NCI-H748 (cell line): ENCODE measurements around the gene RGS9BP.
"Not testable (repeated sequence)": the region's sequence is repeated elsewhere in the genome, so short reads cannot be mapped to it uniquely, and the experiment has no call there.

Experiments used
- DNase-seq: peaks from one replicate; lab custom pipeline; 2025; ENCODE audit not compliant: unreplicated experiment; lab: John Stamatoyannopoulos, UW

The RGS9BP gene

GRCh38 chr19:32671883-32672593, 3.6 kb upstream of the RGS9BP start:
- no peak for DNase-seq

DNA sequence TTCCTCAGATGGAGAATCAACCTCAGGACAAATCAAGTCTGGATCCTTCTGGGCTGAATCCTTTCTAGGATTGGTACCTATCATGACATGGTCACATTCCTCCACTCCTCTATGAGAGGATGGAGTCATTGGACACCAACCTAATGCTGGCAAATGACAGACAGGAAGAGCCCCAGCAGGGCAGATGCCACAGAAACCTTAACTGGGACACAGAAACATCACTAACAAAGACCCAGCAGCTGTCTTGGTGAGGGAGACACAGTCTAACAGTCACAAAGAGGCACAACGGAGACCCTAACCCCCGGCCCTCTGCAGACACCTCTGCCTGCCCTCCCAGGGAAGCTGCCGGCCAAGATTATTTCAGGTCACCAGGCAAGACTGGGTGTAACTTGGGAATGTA, 2.8 kb upstream of the RGS9BP start:
- no peak for DNase-seq

- DNase-seq: no peak
Observed at GRCh38 chr19:32673573-32673972, 2.1 kb upstream of the RGS9BP start.

DNA sequence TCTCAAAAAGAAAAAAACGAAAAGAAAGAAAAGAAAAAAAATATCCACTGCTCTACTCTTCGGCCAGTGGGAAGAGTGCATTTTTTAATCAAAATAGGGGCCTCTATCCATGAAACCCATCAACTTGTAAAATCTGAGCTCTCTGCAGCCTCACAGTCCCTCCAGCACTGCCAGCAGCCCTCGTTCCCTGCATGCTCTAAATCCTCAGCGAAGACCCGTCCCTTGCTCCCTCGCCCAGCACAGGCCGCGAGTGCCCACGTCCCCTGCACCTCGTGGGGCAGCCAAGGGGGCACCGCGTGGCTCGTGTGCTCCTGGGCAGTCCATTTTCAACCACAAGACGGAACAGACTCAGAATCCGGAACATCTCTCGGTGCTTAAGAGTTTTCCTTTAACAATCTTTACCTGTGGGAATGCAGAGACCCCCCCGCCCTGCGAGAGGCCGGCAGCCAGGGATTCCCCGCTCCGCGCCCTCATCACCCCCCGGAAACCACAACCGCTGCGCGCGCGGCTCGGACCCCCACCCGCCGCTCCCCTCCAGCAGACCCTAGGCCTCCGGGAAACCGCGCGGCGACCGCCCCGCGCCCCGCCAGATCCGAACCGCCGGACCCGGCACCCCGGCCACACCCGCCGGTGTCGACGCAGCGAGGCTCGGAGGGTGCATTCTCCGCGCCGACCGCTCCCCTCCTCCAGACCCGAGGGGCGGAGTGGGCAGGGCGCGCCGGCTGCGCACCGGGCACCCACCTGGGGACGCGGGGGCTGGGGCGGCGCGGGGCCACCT, 1.3 kb upstream of the RGS9BP start:
- peak; percentile 49 for DNase-seq

DNA sequence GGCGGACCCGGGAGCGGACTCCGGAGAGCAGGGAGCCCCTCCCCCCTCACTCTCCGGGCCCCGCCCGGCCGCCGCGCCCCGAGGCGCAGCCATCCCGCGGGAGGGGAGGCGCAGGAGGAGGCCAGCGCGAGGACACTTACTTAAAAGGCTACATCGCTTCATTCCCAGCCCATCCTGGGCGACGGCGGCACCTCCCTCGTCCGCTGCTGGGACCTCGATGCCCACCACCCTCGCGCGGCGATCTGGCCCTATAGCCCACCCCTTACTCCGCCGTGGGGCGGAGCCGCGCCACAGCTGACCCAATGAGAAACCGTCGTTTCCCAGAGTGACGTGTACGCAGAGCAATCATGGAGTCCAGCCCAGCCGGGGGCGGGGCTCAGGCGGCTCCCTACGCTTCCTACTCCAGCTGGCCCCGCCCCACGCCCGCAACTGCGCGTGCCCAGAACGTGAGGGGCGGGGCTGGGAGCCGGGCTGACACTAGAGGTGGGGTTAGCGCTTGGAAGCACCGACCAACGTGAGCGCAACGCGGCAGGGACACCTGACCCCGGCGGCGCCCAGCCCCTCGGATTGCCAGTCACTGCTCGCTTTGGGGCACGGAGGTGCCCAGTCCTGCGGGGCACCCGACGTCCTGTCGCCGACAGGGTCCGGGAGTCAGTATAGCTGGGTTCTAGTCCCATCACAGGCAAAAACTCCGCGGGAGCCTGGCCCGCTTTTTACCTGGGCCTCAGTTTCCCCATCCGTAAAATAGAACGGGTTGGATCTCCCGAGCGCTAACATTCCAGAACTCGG, 523 bp upstream of the RGS9BP start, which contains the start of gene ANKRD27:
Gene ANKRD27 (minus strand): TSS at position 250 of the 789 bp plus-strand sequence. CDS start 16,165 bp downstream, outside the sequence.
- DNase-seq: peak; percentile 99

DNA sequence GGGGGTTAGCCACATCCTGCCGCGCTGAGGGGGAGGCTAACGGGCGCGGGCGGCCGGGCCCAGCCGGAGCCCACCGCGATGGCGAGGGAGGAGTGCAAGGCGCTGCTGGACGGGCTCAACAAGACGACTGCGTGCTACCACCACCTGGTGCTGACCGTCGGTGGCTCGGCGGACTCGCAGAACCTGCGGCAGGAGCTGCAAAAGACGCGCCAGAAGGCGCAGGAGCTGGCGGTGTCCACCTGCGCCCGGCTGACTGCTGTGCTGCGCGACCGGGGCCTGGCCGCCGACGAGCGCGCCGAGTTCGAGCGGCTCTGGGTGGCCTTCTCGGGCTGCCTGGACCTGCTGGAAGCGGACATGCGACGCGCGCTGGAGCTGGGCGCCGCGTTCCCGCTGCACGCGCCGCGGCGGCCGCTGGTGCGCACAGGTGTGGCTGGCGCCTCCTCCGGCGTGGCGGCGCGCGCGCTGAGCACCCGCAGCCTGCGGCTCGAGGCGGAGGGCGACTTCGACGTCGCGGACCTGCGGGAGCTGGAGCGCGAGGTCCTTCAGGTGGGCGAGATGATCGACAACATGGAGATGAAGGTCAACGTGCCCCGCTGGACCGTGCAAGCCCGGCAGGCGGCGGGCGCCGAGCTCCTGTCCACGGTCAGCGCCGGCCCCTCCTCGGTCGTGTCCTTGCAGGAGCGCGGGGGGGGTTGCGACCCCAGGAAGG, 692 bp downstream of the RGS9BP start:
- DNase-seq: peak; percentile 80

- DNase-seq: peak; percentile 12
Observed at GRCh38 chr19:32676895-32677359, 1.3 kb downstream of the RGS9BP start.

GRCh38 chr19:32677657-32678056, 2.0 kb downstream of the RGS9BP start:
- no peak for DNase-seq

DNA sequence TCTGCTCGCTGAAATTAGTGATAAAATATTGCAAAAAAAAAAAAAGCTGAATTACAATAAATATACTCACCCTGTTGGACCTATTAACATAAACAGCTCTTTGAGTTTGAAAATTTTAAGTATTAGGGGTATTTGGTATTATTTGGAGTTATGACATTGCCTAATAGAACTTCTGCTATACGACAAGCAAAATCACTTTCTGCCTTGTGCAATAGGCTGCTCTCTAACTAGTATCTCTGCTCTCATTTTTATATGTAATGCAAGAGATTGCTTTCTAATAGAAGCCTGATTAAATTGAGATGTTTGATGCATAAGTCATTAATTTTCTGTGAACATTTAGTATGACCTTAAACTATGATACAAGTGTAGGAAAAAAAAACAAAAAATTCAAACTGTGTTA, 5.3 kb downstream of the RGS9BP start:
- no peak for DNase-seq

DNA sequence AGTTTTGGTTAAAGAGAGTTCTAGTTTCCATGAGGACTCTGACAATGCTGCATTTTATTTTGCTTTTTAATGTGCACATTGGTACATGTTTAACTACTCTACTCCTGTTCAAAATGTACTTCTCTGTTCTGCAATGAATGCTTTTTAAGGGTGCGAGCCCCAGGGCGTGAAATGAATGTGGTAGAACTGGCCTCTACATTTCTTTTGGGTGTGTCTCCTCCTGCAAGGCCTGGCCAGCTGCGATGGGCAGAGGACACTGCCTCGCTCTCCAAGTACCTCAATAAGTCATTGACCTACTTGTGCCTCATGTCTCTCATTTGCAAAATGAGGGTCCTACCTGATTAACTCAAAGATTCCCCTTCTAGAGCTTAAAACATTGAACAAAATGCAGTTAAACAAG, 6.7 kb downstream of the RGS9BP start:
- DNase-seq: no peak

- DNase-seq: no peak
Observed at GRCh38 chr19:32686847-32687475, 11.3 kb downstream of the RGS9BP start.

DNA sequence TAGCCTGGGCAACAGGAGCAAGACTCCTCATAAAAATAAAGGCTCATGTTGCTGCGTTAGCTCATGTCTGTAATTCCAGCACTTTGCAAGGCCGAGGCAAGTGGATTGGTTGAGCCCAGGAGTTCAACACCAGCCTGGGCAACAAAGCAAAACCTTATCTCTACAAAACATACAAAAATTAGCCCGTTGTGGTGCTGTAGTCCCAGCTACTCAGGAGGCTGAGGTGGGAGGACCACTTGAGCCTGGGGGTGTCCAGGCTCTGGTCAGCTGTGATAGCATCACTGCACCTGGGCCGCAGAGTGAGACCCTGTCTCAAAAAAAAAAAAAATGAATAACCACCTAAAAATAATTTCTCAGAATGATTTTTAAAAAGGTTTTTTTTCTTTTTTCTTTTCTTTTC, 12.0 kb downstream of the RGS9BP start:
- no peak for DNase-seq

- no peak for DNase-seq
Observed at GRCh38 chr19:32688311-32688710, 12.7 kb downstream of the RGS9BP start.

- peak; percentile 85 for DNase-seq
Observed at GRCh38 chr19:32691291-32691951, 15.8 kb downstream of the RGS9BP start, which contains the start of gene NUDT19. TSS of gene NUDT19 (plus strand) at chr19:32691821. CDS start at chr19:32691961, 140 bp downstream.

GRCh38 chr19:32691952-32692726, 16.5 kb downstream of the RGS9BP start:
- peak; percentile 79 for DNase-seq

- no peak for DNase-seq
Observed at GRCh38 chr19:32692727-32693061, 17.0 kb downstream of the RGS9BP start.

DNA sequence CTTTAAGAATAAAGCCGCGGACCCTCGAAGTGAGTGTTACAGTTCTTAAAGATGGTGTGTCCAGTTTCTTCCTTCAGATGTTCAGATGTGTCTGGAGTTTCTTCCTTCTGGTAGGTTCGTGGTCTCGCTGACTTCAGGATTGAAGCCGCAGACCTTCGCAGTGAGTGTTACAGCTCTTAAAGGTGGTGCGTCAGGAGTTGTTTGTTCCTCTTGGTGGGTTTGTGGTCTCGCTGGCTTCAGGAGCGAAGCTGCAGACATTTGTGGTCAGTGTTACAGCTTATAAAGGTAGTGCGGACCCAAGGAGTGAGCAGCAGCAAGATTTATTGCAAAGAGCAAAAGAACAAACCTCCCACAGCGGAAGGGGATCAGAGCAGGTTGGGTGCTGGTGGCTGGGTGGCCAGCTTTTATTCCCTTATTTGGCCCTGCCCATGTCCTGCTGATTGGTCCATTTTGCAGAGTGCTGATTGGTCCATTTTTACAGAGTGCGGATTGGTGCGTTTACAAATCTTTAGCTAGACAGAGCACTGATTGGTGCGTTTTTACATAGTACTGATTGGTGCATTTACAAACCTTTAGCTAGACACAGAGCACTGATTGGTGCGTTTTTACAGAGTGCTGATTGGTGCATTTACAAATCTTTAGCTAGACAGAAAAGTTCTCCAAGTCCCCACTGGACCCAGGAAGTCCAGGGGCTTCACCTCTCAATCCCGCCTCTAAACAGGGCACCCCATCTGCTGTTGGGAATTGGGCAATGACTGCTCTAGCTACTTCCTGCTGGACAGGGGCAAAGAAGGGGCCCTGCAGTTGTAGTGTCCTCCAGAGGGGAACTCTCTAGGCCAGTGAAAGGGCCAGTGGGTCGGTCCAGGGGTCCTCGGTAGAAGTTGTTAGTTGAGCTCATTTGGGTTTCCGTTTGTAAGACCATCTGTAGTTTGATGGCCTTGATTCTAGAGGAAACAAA, 17.8 kb downstream of the RGS9BP start:
- not testable (repeated sequence) for DNase-seq

- peak; percentile 29 for DNase-seq
Observed at GRCh38 chr19:32694316-32694715, 18.7 kb downstream of the RGS9BP start.
